Measurements from ENCODE around the gene PCP4.

The PCP4 gene

DNA sequence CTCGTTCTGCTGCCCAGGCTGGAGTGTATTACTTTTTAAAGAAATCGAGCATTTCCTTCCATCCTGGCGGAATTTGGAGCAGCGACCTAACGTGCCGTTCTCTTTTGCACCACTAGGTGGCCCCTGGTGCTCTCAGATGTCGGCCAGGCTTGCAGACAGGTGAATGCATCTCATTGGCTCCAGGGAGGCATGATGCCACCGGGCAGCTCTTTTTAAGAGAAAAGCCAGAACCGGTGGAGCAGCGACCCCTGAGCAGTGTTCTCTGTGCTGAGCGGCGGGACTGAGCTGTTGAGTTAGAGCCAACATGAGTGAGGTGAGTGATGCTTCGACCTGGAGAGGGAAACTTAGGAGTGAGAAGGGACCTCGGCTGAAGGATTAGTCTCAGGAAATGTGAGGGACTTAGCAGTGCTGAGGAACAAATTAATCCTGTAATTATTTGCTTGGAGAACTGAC, at the start of gene PCP4:
Gene PCP4 (plus strand): TSS at position 241 of the 453 bp plus-strand sequence. CDS start 64 bp downstream, at position 305.
- peak in 1 of 2 donors; percentile 6 for DNase-seq

DNA sequence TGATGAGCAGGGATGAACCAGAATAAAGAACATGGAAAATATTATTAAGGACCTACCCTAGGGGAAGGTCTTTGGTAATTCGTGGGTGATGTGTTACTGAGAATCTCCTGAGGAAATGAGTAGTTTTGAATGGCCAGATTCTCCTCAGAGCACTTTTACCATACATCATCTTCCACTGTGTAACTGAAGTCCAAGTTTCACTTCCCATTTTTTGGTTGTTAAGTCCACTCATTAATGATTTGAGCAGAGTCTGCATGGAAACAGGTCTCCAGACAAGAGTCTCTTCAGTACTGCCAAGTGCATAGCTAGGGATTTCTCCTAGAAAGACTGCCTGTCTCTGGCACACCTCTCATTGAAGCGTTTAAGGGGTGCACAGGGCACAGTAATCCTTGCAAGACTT, 48.7 kb upstream of the PCP4 start:
- no peak for DNase-seq

DNA sequence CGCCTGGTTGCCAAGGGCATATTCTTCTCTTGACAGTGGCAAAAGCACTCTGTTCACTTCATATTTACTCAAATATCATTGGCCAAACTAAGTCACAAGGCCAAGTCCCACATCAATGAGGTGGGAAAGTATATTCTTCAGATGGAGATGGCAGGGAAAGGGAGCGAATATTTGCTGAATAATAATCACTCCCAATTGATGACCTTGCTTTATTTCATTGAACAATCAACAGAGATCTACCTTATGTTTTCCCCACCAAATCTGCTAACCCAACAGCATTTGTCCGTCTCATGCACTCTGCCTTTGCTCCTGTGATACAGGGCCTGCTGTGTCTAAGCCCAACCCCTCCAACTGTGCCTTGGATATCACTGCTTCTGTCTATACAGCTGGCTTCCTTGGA, 45.2 kb upstream of the PCP4 start:
- DNase-seq: no peak

GRCh38 chr21:39825250-39825649, 42.0 kb upstream of the PCP4 start:
- no peak for DNase-seq

- no peak for DNase-seq
These were observed 32.7 kb upstream of the PCP4 start for GRCh38 chr21:39834543-39834942.

- no peak for DNase-seq
These were observed 29.3 kb upstream of the PCP4 start for GRCh38 chr21:39837861-39838359.

DNA sequence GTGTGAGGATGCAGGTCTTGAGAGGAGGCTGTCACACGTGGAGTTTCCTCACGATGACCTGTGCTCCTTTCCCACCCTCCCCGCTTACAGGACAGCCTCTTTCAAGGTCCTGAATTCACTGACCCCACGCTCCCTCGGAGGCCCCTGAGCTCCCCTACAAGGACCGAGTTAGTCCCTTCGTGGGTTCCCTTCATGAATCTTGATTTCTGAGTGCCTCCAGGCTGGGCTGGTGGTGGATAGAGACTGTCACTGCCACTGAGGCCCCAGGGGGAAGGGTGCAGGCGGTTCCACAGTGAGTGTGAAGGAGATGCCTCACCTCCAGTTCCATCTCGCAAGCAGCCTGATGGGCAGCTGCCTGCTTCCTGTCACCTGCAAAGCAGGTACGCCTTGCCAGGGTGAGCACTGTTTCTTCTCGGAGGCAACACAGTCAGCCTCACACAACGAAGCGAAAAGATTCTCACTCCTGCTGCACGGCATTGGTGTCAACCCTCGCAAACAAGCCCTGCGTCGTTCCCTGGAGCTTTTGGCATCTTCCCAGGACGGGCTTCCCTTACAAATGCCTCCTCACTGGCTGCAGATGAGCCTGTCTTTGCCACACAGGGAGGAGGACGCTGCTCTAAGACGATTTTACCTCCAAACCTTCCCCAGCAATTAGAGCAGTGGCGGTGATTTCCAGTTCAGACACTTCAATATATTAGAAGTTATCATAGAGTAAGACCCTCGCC, 26.7 kb upstream of the PCP4 start:
- DNase-seq: no peak

DNA sequence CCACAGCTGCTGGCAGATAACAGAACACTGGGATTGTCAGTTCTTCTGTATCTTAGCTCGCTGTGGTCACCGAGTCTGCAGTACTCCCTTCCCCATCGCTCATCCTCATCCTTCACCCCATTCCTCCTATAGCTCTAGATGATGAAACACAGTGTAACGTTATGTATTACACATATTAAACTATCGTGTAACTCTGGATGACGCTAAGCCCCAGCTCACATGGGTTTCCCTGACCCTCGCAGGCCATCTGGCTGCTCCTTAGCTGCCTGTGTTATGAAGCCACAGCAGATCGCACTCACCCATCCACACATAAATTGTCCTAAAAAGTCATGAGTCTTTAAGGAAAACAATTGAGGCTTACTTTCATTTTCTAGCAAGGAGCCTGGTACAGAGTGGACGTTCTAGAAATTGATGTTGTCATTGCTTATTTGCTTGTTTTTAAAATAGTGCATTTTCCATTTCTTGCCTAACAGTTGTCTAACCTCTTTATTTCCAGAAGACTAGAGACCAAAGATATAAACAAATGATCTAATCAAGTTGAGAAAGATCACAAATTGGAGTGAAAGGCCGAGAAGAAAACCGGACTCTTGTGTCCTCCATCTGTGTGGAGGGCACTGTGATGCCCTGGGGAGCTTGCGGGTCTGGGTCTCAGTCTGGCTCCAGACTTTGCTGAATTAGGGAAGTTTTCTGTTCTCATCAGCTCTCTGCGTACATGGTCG, 24.3 kb upstream of the PCP4 start:
- no peak for DNase-seq

DNA sequence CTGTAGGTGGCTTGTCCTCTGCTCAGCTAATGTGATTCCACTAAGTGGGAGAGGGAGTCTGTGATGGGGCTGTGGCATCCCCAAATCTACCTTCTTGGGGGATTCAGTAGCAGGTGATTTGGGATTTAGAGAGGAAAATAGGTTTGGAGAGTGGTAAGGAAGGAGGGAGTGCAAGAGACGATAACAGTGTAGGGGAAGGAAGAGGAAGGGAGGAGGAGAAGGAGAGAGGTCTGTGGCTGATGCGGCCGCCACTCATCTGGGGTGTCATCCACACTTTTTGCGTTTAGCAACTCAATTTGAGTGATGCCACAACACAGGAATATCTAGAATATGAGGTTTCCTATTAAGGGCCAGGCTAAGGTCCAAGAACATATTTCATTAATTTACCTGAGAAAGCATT, 23.8 kb upstream of the PCP4 start:
- DNase-seq: no peak

DNA sequence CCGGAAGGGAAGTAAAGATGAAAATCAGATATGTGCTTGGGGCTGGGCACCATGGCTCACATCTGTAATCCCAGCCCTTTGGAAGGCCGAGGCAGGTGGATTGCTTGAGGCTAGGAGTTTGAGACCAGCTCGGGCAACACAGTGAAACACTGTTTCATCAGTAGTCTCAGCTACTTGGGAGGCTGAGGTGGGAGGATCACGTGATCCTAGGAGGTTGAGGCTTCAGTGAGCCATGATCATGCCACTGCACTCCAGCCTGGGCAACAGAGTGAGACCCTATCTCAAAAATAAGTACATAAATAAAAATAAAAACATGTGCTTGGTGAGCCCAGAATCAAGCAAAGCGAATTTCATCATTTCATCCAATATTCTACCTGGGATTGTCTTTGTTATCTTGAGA, 23.3 kb upstream of the PCP4 start:
- no peak for DNase-seq

- DNase-seq: no peak
These were observed 21.6 kb upstream of the PCP4 start for GRCh38 chr21:39845571-39846130.

GRCh38 chr21:39847877-39848276, 19.4 kb upstream of the PCP4 start:
- no peak for DNase-seq

- DNase-seq: no peak
These were observed 18.1 kb upstream of the PCP4 start for GRCh38 chr21:39849014-39849655.

- no peak for DNase-seq
These were observed 16.9 kb upstream of the PCP4 start for GRCh38 chr21:39850333-39850732.

- DNase-seq: no peak
These were observed 16.1 kb upstream of the PCP4 start for GRCh38 chr21:39851002-39851618.

- no peak for DNase-seq
These were observed 15.1 kb upstream of the PCP4 start for GRCh38 chr21:39852021-39852721.

GRCh38 chr21:39852726-39853500, 14.3 kb upstream of the PCP4 start:
- no peak for DNase-seq

DNA sequence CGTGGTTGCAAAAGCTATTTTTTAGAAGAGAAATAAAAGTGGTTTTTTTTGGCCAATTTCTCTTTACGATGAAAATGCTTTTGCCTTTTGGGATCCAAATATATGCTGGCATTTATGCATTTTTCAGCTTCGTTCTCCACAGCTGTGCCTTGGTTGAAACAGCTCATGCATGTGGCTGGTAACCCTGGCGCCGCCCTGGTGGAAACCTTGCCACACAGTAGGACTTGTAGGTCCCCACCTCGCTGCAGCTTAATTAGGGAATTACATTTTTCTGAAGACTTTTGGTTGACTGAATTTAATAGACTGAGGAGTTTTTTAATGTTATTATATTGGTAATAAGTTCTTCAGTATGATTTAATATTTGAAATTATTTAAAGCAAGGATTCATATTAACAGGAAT, 12.7 kb upstream of the PCP4 start:
- DNase-seq: no peak

DNA sequence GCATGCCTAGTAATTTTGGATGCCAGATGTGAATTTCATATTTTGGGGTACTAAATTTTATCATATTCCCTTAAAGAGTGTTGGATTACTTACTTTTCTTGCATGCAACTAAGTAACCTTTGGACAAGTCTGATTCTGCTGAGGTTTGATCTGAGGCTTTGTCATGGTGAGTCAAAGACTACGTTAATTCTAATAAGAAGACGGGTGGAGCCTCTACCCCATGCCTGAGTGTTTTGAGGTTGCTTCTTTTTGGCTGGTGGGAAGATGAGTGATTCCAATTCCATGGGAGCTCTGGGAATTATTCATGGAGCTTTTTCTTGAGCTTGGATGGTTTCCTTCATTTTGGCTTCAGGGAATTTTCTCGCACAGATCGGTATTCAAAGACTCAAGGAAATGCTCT, 11.6 kb upstream of the PCP4 start:
- DNase-seq: no peak

DNA sequence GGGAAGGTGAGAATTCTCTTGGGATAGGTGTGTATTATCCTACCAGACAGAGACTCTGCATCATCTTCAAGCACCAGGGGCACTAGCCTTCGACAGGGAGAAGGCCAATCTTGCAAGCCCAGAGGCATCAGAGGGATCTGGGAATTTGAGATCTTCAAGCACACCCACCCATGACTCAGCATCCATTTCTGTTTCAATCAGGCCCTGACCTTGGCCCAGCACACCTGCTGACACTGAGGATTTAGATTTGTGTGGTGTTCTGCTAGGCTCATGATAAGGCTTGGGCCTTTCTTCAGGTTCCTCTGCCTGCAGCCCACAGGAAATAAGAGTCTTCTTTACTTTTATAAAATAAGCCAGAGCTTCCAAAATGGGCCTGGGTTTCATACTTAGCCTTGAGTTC, 6.6 kb upstream of the PCP4 start:
- DNase-seq: no peak

DNA sequence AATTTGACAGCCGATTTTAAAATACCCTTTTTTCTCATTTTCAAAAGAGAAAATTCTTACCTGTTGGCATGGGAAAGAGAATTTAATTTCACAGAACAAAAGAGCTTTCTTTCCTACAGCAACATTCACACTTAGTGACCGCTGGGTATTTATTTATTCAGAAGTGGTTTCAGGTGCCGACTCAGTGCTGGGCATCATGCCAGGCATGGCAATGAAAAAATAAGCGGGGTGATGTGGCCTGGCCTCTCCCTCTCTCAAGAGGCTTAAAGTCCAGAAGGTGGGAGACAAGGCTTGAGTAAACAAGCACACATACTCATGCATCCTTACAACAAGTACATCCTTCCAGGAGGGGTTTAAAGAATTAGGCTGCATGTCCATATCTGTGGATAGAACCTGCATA, 4.1 kb upstream of the PCP4 start:
- DNase-seq: no peak

GRCh38 chr21:39866093-39866492, 1.1 kb upstream of the PCP4 start:
- no peak for DNase-seq
